GM10847 (cell line): ENCODE results near the gene NCKIPSD.

Source experiments
- POLR2A ChIP-seq: IDR thresholded peaks from 2 replicates; pipeline ENCODE4 v1.6.1; 2011; ENCODE audit not compliant: insufficient read length; ENCODE audit errors: extremely low read depth

Gene NCKIPSD

DNA sequence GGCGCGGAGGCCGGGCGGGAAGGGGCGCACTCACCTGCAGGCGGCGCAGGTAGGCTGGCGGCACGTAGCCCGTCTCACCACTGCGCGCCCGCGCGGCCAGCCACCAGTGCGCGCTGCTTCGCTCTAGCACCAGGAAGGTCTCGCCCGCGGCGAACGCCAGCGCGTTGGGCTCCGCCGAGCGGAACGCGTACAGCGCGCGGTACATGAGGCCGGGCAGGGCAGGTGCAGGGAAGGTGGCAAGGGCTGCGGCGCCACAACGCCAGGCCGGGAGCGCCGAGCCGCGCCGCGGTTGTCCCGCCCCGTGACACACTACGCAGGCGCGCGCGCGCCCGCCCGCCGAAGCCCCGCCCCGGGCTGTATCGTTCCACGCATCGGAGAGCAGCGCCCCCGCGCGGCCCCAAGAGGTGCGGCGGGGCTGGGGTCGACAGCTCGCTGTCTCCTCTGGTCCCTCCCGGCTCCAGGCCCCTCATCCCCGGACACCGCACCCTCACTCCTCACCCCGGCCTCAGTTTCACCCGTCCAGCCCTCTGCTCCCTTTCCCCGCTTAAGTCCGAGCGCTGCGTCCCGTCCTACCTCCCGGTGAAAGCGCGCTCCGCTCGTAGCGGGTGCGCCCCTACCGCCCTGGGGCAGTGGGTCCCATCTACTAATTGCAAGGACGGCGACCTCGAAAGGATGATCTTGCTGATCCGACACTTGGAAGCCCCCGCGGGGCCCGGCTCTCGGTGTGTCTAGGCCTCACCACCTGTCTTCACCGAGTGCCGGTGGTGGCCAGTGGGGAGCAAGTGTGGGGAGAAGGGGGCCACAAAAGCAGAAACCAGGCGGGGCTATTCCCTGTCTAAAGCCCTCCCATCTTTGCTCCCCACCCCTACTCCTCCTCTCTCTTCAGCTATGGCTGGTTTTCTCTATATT, at the start of gene NCKIPSD:
Gene NCKIPSD, minus strand, starts transcription at position 313 of the 909 bp plus-strand sequence. Its CDS starts 108 bp downstream, at position 205.
- TF ChIP-seq POLR2A = peak; percentile 88

DNA sequence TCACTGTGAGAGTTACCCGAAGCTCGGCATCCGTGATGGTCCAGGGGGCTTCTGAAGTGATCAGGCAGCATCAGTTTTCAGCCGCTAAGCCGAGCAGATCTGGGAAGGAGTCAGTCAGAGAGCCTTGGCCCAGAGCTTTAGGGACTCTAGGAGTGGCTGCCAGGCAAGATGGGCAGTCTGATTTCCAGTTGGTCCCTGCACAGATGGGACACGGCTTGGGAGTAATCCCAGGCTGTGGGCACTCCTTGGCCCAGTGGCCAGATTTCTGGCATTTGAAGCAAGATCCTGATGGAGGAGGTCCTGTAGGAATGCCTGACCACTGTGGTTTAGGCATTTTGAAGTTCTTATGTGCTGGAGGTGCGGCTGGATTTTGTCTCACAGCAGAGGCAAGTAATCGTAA, 41.8 kb upstream of the NCKIPSD start:
- no peak for TF ChIP-seq POLR2A

DNA sequence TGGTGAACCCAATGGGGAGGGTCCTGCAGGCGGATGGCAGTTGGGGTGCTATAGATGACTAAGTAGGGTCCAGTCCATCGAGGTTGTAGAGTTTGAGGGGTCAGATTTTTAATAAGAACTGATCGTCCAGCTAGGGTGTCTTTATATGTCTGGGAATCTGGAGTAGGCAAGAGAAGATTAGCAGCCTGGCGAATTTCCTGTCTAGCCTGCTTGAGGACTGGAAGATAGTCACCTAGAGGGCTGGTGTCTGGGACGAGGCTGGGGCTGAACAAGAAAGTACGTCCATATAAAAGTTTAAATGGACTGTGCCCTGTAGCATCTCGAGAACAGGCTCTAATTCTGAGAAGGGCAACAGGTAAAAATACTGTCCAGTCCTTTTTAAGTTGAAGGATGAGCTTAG, 38.0 kb upstream of the NCKIPSD start:
- TF ChIP-seq POLR2A = no peak

DNA sequence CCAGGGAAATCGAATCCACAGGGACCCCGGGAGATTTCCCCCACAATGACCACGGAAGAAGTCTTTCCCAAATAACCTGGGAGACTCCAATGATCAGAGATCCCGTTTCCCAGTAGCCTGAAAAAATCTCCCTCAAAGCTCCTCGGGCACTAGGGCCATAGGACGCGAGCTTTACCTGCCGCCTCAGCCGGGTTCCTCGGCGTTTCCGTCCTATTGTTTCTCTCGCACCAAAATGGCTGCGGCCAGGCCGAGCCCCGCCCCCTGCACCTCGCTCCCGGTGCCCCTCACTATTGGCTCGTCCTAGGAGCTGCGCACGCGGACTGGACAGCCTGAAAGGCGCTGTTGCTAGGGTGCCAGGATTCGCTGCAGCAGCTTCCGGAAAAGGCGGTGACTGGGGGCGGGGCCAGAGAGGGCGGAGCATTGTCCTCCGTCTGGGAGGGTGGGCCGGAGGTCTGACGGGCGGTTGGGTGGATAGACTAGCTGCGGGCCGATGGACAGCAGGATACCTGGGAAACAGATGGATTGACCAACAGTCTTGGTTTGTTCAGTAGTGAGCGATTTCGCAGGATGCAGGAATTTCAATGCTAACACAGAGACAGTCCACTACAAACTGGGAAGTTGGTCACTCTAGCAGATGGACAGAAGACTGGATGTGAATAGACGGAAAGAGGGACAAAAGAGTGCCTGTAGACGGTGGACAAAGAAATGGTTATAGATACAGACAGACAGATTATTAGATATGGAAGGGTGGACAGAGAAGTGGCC, 31.4 kb upstream of the NCKIPSD start, which contains the start of gene IP6K2:
Gene IP6K2, minus strand, starts transcription at position 240 of the 765 bp plus-strand sequence. CDS start 21,930 bp downstream, outside the sequence.
- peak; percentile 75 for TF ChIP-seq POLR2A

DNA sequence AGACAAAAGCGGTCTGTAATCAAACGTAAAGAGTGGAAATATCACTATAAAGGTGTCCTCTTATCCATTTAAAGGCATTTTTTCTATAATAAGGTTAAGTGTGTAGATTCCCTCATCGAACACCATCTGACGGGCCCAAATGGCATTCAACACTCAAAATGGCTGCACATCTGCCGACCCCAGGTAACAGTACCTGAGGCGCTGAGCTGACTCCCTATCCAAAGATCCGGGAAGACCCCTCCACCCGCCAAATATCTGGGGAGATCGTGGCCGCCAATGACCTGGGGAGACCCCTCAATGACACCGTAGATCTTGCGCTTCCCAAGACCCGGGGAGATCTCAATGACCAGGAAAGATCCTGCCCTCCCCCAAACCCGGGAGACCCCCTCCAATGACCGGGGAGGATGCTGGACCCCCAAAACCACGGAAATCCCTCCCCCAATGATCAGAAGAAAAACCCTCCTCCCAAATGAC, 30.8 kb upstream of the NCKIPSD start:
- no peak for TF ChIP-seq POLR2A

DNA sequence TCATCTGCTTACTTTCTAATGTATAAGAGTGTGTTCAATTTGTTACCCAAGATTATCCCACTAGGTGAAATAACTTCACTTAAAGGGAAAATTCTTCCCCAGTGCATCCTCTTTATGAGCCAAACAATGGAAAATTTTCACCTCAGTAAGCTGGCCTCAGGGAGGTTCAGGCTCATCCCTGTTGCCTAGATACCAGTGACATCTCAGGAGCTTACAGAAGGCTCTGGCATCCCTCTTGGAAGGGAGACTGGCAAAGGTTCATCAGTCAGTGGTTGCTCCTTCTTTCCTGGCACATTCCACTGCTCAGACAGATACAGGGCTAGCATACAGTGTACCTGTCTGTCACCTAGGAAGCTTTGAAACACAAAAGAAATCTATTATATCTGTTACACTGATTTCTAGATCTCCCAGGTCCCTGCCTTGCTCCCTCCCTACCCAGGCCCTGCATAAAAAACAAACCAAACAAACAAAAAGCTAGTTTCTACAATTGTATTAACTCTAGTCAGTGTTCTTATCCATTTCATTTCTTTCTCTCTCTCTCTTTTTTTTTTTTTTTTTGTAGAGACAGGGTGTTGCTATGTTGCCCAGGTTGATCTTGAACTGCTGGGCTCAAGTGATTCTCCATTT, 29.6 kb upstream of the NCKIPSD start:
- TF ChIP-seq POLR2A = no peak

DNA sequence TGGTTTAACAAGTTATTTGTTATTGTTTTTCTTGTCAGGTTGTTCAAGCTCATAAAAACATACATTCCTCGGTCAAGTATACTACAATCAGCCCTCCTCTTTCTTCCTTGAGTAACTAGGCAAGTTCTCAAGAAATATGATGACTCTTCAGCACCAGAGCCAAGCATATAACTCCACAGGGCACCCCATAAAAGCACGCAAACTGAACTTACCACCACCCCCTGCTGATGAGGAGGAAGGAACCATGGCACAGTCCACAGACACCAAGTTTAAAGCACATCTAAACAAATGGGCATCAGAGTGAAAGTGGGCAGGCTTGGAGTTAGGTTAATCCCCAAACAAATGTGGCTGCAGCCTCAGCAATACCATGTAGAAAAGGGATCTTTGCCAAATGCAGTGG, 26.0 kb upstream of the NCKIPSD start:
- TF ChIP-seq POLR2A = no peak

DNA sequence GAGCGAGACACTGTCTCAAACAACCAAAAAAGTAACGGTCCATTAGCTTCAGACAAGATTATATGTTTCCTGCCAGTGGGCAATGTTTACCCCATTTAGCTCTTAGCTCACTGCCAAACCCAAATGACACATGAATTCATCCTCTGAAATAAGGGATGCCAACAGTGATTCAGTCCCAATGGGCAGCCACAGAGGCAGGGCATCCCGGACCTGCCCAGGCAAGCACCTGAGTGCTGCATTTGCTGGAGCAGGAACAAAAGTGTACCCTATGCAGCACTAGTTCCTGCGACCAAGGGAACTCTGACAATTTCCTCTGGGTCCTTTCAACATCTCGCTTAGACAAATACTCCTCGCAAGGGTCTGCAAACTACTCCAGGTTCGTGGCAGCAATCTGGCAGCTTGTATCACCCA, 23.3 kb upstream of the NCKIPSD start:
- no peak for TF ChIP-seq POLR2A

DNA sequence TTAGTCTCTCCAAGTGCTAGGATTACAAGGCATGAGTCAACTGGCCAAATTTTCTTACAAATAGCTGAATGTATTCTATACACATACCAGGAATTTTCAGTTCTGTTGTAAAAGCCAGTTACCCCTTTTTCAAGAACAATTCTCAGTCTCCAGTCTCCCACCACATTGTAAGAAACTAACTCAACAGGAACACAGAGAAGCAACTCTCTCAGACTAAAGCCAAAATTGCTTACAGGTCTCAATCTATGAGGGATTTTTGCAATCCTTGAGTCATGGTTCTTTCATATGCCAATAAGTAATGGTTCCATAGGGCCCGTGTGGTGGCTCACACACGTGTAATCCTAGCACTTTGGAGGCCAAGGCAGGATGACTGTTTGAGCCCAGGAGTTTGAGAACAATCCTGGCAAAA, 22.8 kb upstream of the NCKIPSD start:
- TF ChIP-seq POLR2A = no peak

DNA sequence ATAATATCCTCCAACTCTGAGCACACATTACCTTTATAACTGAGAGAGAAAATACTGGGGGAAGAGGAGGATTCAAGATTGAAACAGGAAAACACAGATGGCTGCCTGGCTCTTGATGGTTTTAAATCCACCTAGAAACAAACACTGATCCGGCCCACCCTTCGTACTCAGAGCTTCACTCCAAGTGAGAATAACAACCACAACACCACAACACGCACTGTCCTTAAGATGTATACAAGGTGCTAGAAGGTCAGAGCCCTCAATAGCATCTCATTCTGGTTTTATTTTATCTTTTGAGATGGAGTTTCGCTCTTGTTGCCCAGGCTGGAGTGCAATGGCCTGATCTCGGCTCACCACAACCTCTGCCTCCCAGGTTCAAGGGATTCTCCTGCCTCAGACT, 21.4 kb upstream of the NCKIPSD start:
- no peak for TF ChIP-seq POLR2A

DNA sequence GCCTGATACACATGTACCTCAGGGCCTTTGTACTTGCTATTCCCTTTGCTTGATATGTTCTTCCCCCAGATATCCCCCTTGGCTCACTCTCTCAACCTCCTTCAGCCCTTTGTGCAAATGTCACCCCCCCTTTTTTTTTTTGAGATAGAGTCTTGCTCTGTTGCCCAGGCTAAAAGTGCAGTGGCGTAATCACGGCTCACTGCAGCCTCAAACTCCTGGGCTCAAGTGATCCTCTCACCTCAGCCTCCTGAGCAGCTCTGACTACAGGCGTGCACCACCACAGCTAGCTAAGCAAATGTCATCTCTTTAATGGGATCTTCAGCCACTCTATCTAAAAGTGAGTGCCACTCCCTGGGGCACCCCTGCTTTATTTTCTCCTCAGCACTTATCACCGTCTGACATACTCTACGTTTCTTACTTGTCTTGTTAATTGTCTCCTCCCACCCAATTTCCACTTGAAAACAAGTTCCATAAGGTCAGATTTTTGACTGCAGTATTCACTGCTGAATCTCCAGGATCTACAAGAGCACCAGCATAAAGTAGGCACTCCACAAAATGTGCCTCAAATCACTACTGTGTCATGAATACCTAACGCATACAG, 16.7 kb upstream of the NCKIPSD start:
- TF ChIP-seq POLR2A = no peak

DNA sequence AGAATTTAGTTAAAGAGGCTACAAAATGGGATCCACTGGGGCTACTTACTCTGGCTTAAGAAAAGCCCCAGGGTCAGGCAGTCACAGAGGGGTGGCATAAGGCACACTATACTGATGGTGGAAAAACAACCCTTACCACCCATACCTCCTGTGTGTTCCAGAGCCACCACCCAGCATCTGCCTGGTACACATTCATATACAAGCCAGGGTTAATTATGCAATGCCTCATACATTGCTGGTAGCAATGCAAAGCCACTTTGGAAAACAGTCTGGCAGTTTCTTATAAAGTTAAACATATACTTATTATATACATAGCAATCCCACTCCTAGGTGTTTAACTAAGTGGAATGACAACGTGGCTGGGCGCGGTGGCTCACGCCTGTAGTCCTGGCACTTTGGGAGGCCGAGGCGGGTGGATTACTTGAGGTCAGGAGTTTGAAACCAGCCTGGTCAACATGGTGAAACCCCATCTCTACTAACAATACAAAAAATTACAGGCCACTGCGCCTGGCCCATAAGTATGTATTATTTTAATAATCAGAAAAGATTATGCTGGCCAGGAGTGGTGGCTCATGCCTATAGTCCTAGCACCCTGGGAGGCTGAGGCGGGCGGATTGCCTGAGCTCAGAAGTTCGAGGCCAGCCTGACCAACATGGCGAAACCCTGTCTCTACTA, 15.2 kb upstream of the NCKIPSD start:
- TF ChIP-seq POLR2A = no peak

DNA sequence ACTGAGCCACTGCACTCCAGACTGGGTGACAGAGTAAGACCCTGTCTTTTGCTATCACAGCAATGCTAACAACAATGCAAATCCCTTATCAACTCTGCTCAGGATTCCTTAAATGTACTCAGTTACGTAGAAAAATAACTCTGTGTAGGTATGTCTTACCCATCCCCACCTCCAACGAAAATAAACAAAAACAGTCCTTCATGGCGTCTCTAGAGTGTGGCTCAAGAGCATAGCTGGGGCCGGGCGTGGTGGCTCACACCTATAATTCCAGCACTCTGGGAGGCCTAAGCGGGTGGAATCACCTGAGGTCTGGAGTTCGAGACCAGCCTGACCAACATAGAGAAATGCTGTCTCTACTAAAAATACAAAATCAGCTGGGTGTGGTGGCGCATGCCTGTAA, 13.2 kb upstream of the NCKIPSD start:
- no peak for TF ChIP-seq POLR2A

DNA sequence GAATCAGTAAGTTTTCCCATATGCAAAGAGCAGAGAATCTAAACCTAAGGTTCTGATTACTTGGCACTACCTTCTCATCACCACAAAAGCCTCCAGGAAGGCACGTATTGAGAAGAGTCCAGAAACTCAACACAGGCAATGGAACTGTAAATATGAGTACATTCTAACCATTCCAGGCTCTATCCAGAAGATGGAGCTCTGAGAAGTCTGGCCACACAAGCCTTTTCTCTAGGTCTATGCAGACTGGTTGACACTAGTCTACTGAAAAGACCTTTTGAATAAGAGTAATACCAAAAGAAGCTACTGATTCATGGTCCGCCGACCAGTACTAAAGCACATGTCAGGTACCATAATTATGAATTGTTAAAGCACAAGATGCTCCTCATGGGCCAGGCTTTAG, 12.2 kb upstream of the NCKIPSD start:
- no peak for TF ChIP-seq POLR2A
